ENCODE data around the gene OXSR1. TPM values are rescaled to one million over a fixed set of nuclear protein-coding genes. Genes with fewer than 3 reads are reported as not detected.

Gene OXSR1
- total RNA-seq, 4 donors from 2014 or later: 27.0 to 46.7 (median 32.9) TPM

- Histone ChIP-seq H3K9me3 (no peaks in the 10 kb centered on the region), H3K4me1 (peaks cover 0 to 9% (median 0%) of the 10 kb centered on the region in 4 donors), H3K27ac (replicated peaks in 1 of 4) (no peak overlapping the region), H3K36me3 (peaks cover 25 to 72% (median 60%) of the 10 kb centered on the region in 4 donors), H3K4me3 (no peak overlapping the region), H3K27me3 (no peaks in the 10 kb centered on the region)
- DNase-seq (ENCODE audit: extremely low spot score): no peak
- intact Hi-C loops (cut with DNase I): no loop called here
- 85% methylated on average over 10 of the region's 11 CpGs for WGBS
- TF ChIP-seq POLR2A (IDR thresholded peaks at IDR 0.05; ENCODE audit: low read depth): no peak
- TF ChIP-seq CTCF (IDR thresholded peaks at IDR 0.05): no peak
- no peak for TF ChIP-seq EP300 (IDR thresholded peaks at IDR 0.05)
- TF ChIP-seq POLR2AphosphoS5 (IDR thresholded peaks at IDR 0.05): no peak
These were observed 44.5 kb upstream of the OXSR1 start for GRCh38 chr3:38120693-38121450.

GRCh38 chr3:38121451-38121831 lies 43.9 kb upstream of the OXSR1 start:
- WGBS: 75% methylated on average over 2 of the region's 9 CpGs
- Histone ChIP-seq H3K27me3 (no peaks in the 10 kb centered on the region), H3K27ac (replicated peaks in 1 of 4) (no peak overlapping the region), H3K9me3 (no peaks in the 10 kb centered on the region), H3K36me3 (peaks cover 31 to 77% (median 66%) of the 10 kb centered on the region in 4 donors), H3K4me1 (peaks cover 0 to 9% (median 0%) of the 10 kb centered on the region in 4 donors), H3K4me3 (no peak overlapping the region)
- DNase-seq (ENCODE audit: extremely low spot score): no peak
- TF ChIP-seq POLR2A (IDR thresholded peaks at IDR 0.05; ENCODE audit: low read depth) (no peak), CTCF (IDR thresholded peaks at IDR 0.05) (no peak), POLR2AphosphoS5 (IDR thresholded peaks at IDR 0.05) (no peak), EP300 (IDR thresholded peaks at IDR 0.05) (no peak)
- intact Hi-C loops (cut with DNase I): no loop called here

- Histone ChIP-seq H3K36me3 (peaks cover 35 to 82% (median 71%) of the 10 kb centered on the region in 4 donors), H3K9me3 (no peaks in the 10 kb centered on the region), H3K27ac (replicated peaks in 1 of 4) (no peak overlapping the region), H3K4me1 (peaks cover 0 to 9% (median 0%) of the 10 kb centered on the region in 4 donors), H3K27me3 (no peaks in the 10 kb centered on the region), H3K4me3 (no peak overlapping the region)
- 85% methylated on average over 7 of the region's 13 CpGs for WGBS
- TF ChIP-seq POLR2AphosphoS5 (IDR thresholded peaks at IDR 0.05) (no peak), EP300 (IDR thresholded peaks at IDR 0.05) (no peak), CTCF (IDR thresholded peaks at IDR 0.05) (no peak), POLR2A (IDR thresholded peaks at IDR 0.05; ENCODE audit: low read depth) (no peak)
- intact Hi-C loops (cut with DNase I): no loop called here
- DNase-seq (ENCODE audit: extremely low spot score): no peak
These were observed 43.4 kb upstream of the OXSR1 start for GRCh38 chr3:38121832-38122461.

GRCh38 chr3:38122712-38123290 lies 42.5 kb upstream of the OXSR1 start:
- H3K4me3 ChIP-seq: no peak overlapping the region
- no peak overlapping the region for H3K27ac ChIP-seq (replicated peaks in 1 of 4)
- H3K4me1 ChIP-seq: peaks cover 0 to 11% (median 0%) of the 10 kb centered on the region in 4 donors
- peaks cover 43 to 87% (median 80%) of the 10 kb centered on the region in 4 donors for H3K36me3 ChIP-seq
- intact Hi-C loops (cut with DNase I): no loop called here
- WGBS: 83% methylated on average over 9 of the region's 9 CpGs
- DNase-seq (ENCODE audit: extremely low spot score): no peak
- no peaks in the 10 kb centered on the region for H3K9me3 ChIP-seq
- H3K27me3 ChIP-seq: no peaks in the 10 kb centered on the region
- TF ChIP-seq EP300 (IDR thresholded peaks at IDR 0.05) (no peak), POLR2A (IDR thresholded peaks at IDR 0.05; ENCODE audit: low read depth) (no peak), POLR2AphosphoS5 (IDR thresholded peaks at IDR 0.05) (no peak), CTCF (IDR thresholded peaks at IDR 0.05) (no peak)

Data from esophagus muscularis mucosa (tissue), 4 donors.